Motor neuron (in vitro differentiated cells): ENCODE data around the gene TPST1. TPM values are rescaled to one million over a fixed set of nuclear protein-coding genes. Genes with fewer than 3 reads are reported as not detected.
"Not testable (repeated sequence)": the region's sequence is repeated elsewhere in the genome, so short reads cannot be mapped to it uniquely, and the experiment has no call there.

ENCODE experiments used
- ATAC-seq, 8 experiments: fragments of 200-7000 bp; cut with Tn5 transposase; replicated peaks in 6 of 8; 2 replicates each; pipeline ENCODE4 v1.8.0; 2021; ENCODE audit warnings: mild to moderate bottlenecking in 8 of 8, moderate library complexity in 8 of 8
- H3K27ac ChIP-seq, 2 donors: fragments of 250-450 bp; sonication (Bioruptor Pico); 2 replicates each; pipeline ENCODE4 v1.9.0; 2021; ENCODE audit warnings: antibody characterized with exemption in 2 of 2, mild to moderate bottlenecking in 2 of 2, moderate library complexity in 1 of 2
- H3K4me1 ChIP-seq, 2 donors: fragments of 250-450 bp; sonication (Bioruptor Pico); replicated peaks in 1 of 2; 2 replicates each; pipeline ENCODE4 v1.6.1; 2021; ENCODE audit warnings: antibody characterized with exemption in 2 of 2, mild to moderate bottlenecking in 2 of 2, moderate library complexity in 1 of 2
- H3K4me3 ChIP-seq, 5 donors: fragments of 250-450 bp; sonication (Bioruptor Pico); 2 replicates each; pipeline ENCODE4 v1.9.0; 2021; ENCODE audit warnings: antibody characterized with exemption in 5 of 5, mild to moderate bottlenecking in 5 of 5, moderate library complexity in 4 of 5
- WGBS, 10 experiments: fragments of 450-650 bp; shearing (Covaris generic); methylation state at CpG; one replicate each; pipeline ENCODE4 v1.0.0; 2022; 5-methylcytosine and 5-hydroxymethylcytosine counted together
- in situ Hi-C, 9 experiments: fragments of 400-800 bp; cut with MboI; loops; one replicate each; pipeline ENCODE4 v1.15.0; 2021; ENCODE audit warnings: low sequenced_read_pairs in 9 of 9, low pct_unique_long_range_greater_than_20kb in 2 of 9; ENCODE audit not compliant: unreplicated experiment in 9 of 9
- total RNA-seq, 8 experiments: library from RNA; unstranded; fragments of 300-600 nt; gene quantifications; 2 replicates each; pipeline versions ENCODE4 v1.2.3 to v1.2.4, GENCODE V29; 2022

Gene TPST1
- total RNA-seq, 8 experiments from 2014 or later, result 6.1 to 67.1 (median 28.8) TPM

GRCh38 chr7:66336760-66337159 lies 131.6 kb downstream of the TPST1 start:
- no peak for ATAC-seq
- in situ Hi-C loops, result no loop called here
- no peak overlapping the region for H3K27ac ChIP-seq
- no peaks in the 10 kb centered on the region for H3K4me1 ChIP-seq
- H3K4me3 ChIP-seq, result no peak overlapping the region

DNA sequence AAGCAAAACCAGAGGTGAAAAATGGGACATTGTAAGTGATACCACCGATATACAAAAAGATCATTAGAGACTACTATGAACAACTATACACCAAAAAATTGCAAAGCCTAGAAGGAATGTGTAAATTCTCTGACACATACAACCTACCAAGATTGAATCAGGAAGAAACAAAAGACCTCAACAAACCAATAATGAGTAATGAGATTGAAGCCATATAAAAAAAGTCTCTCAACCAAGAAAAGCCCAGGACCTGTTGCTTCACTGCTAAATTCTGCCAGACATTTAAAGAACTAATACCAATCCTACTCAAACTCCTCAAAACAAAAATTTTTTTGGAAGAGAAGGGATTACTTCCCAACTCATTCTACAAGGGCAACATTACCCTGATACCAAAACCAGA lies 134.0 kb downstream of the TPST1 start:
- Histone ChIP-seq H3K27ac (no peak overlapping the region), H3K4me1 (no peaks in the 10 kb centered on the region), H3K4me3 (no peak overlapping the region)
- no peak for ATAC-seq
- in situ Hi-C loops, result no loop called here
- WGBS, 10 experiments, result 78 to 100% (median 93%) methylated on average over 1 of the region's 1 CpG; no CpG with 5 or more reads in 3 of the 10 experiments

- 60 to 100% (median 94%) methylated on average over 1 of the region's 1 CpG; no CpG with 5 or more reads in 6 of the 10 experiments for WGBS, 10 experiments
- no peak overlapping the region for H3K4me3 ChIP-seq
- H3K27ac ChIP-seq, result no peak overlapping the region
- in situ Hi-C loops, result no loop called here
- no peaks in the 10 kb centered on the region for H3K4me1 ChIP-seq
- ATAC-seq, result no peak
Measured at GRCh38 chr7:66344166-66344565, 139.0 kb downstream of the TPST1 start.

DNA sequence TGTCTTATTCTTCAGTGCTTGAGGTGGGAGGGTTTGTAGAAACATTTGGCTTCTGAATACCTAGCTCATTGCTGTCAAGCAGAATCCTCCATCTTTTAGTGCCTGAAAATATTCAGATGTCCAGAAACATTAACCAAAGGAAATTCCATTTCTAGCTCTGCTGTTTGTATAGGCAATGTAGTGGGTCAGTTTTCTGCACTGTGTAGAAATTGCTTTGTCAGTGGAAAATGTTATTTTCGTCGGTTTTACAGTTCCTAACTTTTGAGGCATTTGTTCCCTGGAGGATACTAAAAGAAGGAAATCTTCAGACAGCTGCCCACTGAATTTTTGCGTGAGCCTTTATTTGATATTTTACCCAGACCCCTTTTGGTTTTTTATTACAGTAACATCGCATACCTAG lies 143.4 kb downstream of the TPST1 start:
- in situ Hi-C loops, result no loop called here
- 13 to 100% (median 77%) methylated on average over 1 to 4 of the region's 4 CpGs; no CpG with 5 or more reads in 1 of the 10 experiments for WGBS, 10 experiments
- Histone ChIP-seq H3K27ac (no peak overlapping the region), H3K4me1 (peaks cover 0 to 6% of the 10 kb centered on the region in 2 donors), H3K4me3 (no peak overlapping the region)
- no peak for ATAC-seq

- 33 to 100% (median 82%) methylated on average over 1 to 6 of the region's 6 CpGs; no CpG with 5 or more reads in 3 of the 10 experiments for WGBS, 10 experiments
- Histone ChIP-seq H3K4me3 (no peak overlapping the region), H3K4me1 (peaks cover 0 to 6% of the 10 kb centered on the region in 2 donors), H3K27ac (no peak overlapping the region)
- in situ Hi-C loops, result no loop called here
- no peak for ATAC-seq
Measured at GRCh38 chr7:66348959-66349358, 143.8 kb downstream of the TPST1 start.

- Histone ChIP-seq H3K4me3 (no peak overlapping the region), H3K27ac (no peak overlapping the region), H3K4me1 (peaks cover 0 to 6% of the 10 kb centered on the region in 2 donors)
- 0 to 88% (median 36%) methylated on average over 1 to 4 of the region's 4 CpGs; no CpG with 5 or more reads in 1 of the 10 experiments for WGBS, 10 experiments
- in situ Hi-C loops, result no loop called here
- ATAC-seq, result peak; percentile 32 to 90 (median 58)
Measured at GRCh38 chr7:66352071-66352470, 146.9 kb downstream of the TPST1 start.

DNA sequence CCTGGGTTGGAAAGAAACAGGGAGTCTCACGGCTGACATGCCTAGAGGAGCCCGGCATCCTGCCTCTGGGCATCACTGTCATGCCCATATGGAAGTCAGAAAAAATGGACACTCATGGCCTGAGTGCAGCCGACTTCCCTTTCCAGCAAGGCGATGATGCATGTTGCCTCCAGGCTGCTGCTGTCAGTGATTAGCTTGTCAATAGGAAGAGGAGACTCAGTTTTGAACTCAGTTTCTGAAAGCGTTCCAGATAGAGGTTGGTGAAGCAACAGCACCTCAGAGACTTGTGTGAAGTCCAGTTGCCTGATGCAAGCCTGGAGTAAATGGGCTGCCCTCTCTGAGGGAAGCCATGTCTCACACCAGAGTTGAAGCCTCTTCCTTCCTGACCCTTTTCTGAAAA lies 148.4 kb downstream of the TPST1 start:
- Histone ChIP-seq H3K27ac (no peak overlapping the region), H3K4me1 (peaks cover 0 to 6% of the 10 kb centered on the region in 2 donors), H3K4me3 (no peak overlapping the region)
- ATAC-seq, result peak in 1 of 8 experiments; percentile 70
- in situ Hi-C loops, result no loop called here
- WGBS, 10 experiments, result 63 to 100% (median 83%) methylated on average over 1 to 3 of the region's 5 CpGs; no CpG with 5 or more reads in 3 of the 10 experiments

GRCh38 chr7:66355756-66356155 lies 150.6 kb downstream of the TPST1 start:
- Histone ChIP-seq H3K4me1 (peaks cover 0 to 6% of the 10 kb centered on the region in 2 donors), H3K4me3 (no peak overlapping the region), H3K27ac (no peak overlapping the region)
- in situ Hi-C loops, result no loop called here
- ATAC-seq, result no peak
- 42 to 100% (median 80%) methylated on average over 1 to 4 of the region's 4 CpGs; no CpG with 5 or more reads in 2 of the 10 experiments for WGBS, 10 experiments

GRCh38 chr7:66356277-66356721 lies 151.2 kb downstream of the TPST1 start:
- in situ Hi-C loops, result no loop called here
- ATAC-seq, result no peak
- no peak overlapping the region for H3K27ac ChIP-seq
- peaks cover 0 to 6% of the 10 kb centered on the region in 2 donors for H3K4me1 ChIP-seq
- H3K4me3 ChIP-seq, result no peak overlapping the region
- 50 to 100% (median 86%) methylated on average over 1 to 4 of the region's 6 CpGs; no CpG with 5 or more reads in 6 of the 10 experiments for WGBS, 10 experiments

DNA sequence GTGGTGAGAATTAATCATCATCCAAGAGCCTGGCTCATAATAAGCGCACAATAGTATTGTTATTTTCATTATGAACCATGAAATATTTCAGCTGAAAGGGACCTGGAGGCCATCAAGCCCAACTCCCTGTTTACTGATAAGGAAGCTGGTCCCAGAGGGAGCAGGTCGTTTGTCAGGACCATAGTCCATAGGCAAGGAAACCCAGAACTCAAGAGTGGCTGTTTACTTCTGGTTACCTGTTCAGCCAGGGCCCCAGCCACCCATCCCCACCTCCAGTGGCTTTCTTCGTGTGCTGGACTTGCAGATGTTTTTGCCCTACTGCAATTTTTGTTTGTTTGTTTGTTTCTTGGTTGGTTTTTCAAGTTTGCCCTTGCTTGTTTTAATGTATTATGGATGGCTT lies 152.0 kb downstream of the TPST1 start:
- no peak for ATAC-seq
- in situ Hi-C loops, result no loop called here
- Histone ChIP-seq H3K4me1 (peaks cover 0 to 4% of the 10 kb centered on the region in 2 donors), H3K27ac (no peak overlapping the region), H3K4me3 (no peak overlapping the region)
- 60 to 100% (median 80%) methylated on average over 1 to 3 of the region's 3 CpGs; no CpG with 5 or more reads in 3 of the 10 experiments for WGBS, 10 experiments

DNA sequence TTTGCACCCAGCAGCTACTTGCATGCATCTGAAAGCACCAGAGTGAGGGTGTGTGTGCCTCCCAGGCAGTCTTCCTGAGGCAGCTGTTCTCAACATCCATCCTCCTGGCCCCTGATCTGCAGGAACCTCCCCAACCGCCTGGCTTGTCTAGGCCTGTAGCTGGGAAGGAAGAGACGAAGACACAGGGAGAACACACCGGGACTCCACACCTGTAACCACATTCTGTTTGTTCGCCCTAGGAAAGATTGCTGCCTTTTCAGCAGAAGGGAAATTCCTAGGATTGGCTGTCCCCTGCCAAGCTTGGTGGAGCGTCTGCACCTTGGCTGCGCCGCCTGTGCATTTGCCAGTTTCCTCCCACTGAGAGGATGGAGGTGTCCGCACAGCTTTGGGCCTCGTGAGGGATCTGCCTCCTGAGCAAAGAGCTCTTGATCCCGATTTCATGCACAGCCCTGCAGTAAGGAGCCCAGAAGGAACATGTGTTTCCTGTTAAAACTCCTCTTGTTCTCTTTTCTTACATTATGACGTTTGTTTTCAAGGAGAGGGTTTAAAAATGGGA lies 154.6 kb downstream of the TPST1 start:
- 0 to 90% (median 68%) methylated on average over 1 to 9 of the region's 11 CpGs; no CpG with 5 or more reads in 4 of the 10 experiments for WGBS, 10 experiments
- Histone ChIP-seq H3K4me1 (no peaks in the 10 kb centered on the region), H3K4me3 (no peak overlapping the region), H3K27ac (no peak overlapping the region)
- peak in 2 of 8 experiments; percentile 78 to 93 for ATAC-seq
- in situ Hi-C loops, result no loop called here

- in situ Hi-C loops, result no loop called here
- 100% methylated on average over 1 of the region's 4 CpGs; no CpG with 5 or more reads in 9 of the 10 experiments for WGBS, 10 experiments
- Histone ChIP-seq H3K4me3 (no peak overlapping the region), H3K4me1 (no peaks in the 10 kb centered on the region), H3K27ac (no peak overlapping the region)
- ATAC-seq, result no peak
Measured at GRCh38 chr7:66362136-66362535, 157.0 kb downstream of the TPST1 start.

DNA sequence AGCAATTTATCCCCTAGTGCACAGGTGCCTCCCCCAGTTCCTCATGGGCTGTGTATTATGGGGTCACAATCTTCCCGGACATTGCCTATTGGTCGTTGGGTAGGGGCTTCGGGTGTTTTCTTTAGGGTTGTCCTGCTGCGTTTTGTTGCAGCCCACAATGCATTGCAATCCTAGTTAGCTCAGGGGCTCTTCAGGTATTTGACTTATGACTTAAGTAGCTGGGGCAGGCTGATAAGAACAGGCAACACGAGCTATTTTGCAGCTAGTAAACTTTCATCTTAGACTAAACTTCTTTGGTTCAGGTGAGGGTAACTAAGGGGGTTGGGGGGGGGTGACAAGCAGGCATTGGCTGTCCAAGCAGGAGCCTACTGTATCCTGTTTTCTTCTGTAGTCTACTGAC lies 158.5 kb downstream of the TPST1 start:
- H3K27ac ChIP-seq, result no peak overlapping the region
- 38 to 80% (median 70%) methylated on average over 1 to 4 of the region's 5 CpGs; no CpG with 5 or more reads in 4 of the 10 experiments for WGBS, 10 experiments
- no peaks in the 10 kb centered on the region for H3K4me1 ChIP-seq
- in situ Hi-C loops, result no loop called here
- ATAC-seq, result no peak
- H3K4me3 ChIP-seq, result no peak overlapping the region

DNA sequence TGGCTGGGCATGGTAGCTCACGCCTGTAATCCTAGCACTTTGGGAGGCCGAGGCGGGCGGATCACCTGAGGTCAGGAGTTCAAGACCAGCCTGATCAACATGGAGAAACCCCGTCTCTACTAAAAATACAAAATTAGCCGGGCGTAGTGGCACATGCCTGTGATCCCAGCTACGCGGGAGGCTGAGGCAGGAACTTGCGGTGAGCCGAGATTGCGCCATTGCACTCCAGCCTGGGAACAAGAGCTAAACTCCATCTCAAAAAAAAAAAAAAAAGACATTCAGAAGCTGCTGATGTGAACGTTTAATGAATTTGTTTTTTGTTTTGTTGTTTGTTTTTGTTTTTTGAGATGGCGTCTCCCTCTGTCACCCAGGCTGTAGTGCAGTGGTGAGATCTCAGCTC lies 159.9 kb downstream of the TPST1 start:
- WGBS, 10 experiments, result 60 to 100% (median 91%) methylated on average over 2 to 14 of the region's 14 CpGs; no CpG with 5 or more reads in 3 of the 10 experiments
- H3K27ac ChIP-seq, ATAC-seq, in situ Hi-C loops, H3K4me1 ChIP-seq, H3K4me3 ChIP-seq: not testable (repeated sequence)
